CD14-positive monocyte (primary cell): Measurements from ENCODE around the gene SUMO3. TPM values are rescaled to one million over a fixed set of nuclear protein-coding genes. Genes with fewer than 3 reads are reported as not detected.
A peak's percentile ranks its signal among the peaks of the same experiment; 100 is the strongest.

Experiments
- DNase-seq, 3 donors: peaks; one replicate each; pipeline ENCODE4 v3.0.0-alpha.2; 2011 to 2022
- H2AFZ ChIP-seq: 2 replicates; pipeline ENCODE4 v1.6.0; 2012; ENCODE audit warnings: mild to moderate bottlenecking, low read depth, low read length, inconsistent platforms; ENCODE audit not compliant: insufficient read depth, poor library complexity, severe bottlenecking
- H3K27ac ChIP-seq, 2 donors: 1 replicate in 1 of 2; 2 replicates in 1 of 2; pipeline ENCODE4 v1.5.1; 2012 to 2013; ENCODE audit warnings: low read length in 2 of 2, control low read depth in 1 of 2, inconsistent platforms in 1 of 2, low read depth in 1 of 2, mild to moderate bottlenecking in 1 of 2
- H3K27me3 ChIP-seq, 2 donors: one replicate each; pipeline versions ENCODE4 v1.6.0 to v1.6.1; 2011 to 2013; ENCODE audit warnings: low read length in 2 of 2; ENCODE audit not compliant: control insufficient read depth in 2 of 2, insufficient read depth in 2 of 2
- H3K36me3 ChIP-seq, 2 donors: replicated peaks in 1 of 2; 1 replicate in 1 of 2; 2 replicates in 1 of 2; pipeline versions ENCODE4 v1.5.1 to v1.6.1; 2012 to 2013; ENCODE audit warnings: low read length in 2 of 2, control low read depth in 1 of 2, inconsistent platforms in 1 of 2, mild to moderate bottlenecking in 1 of 2; ENCODE audit not compliant: insufficient read depth in 2 of 2, control insufficient read depth in 1 of 2
- H3K4me1 ChIP-seq, 2 donors: 1 replicate in 1 of 2; 2 replicates in 1 of 2; pipeline versions ENCODE4 v1.5.1 to v1.6.1; 2012 to 2013; ENCODE audit warnings: low read length in 2 of 2, control low read depth in 1 of 2, inconsistent platforms in 1 of 2, mild to moderate bottlenecking in 1 of 2, moderate library complexity in 1 of 2; ENCODE audit not compliant: insufficient read depth in 2 of 2, control insufficient read depth in 1 of 2
- H3K4me2 ChIP-seq: replicated peaks from 2 replicates; pipeline ENCODE3; 2012; ENCODE audit warnings: low read length, moderate library complexity, mild to moderate bottlenecking; ENCODE audit not compliant: poor library complexity, severe bottlenecking; ENCODE audit errors: extremely low read depth
- H3K4me3 ChIP-seq, 3 experiments: fragments of 200-600 bp in 1 of 3; sonication (generic) in 1 of 3; replicated peaks in 1 of 3; 1 replicate in 2 of 3; 2 replicates in 1 of 3; pipeline ENCODE4 v1.5.1; 2011 to 2013; ENCODE audit warnings: low read length in 3 of 3, mild to moderate bottlenecking in 3 of 3, control low read depth in 2 of 3, low read depth in 2 of 3, inconsistent platforms in 1 of 3, moderate library complexity in 1 of 3
- H3K79me2 ChIP-seq: 2 replicates; pipeline ENCODE4 v1.6.0; 2012; ENCODE audit warnings: mild to moderate bottlenecking, control low read depth, inconsistent platforms, low read length, moderate library complexity; ENCODE audit not compliant: insufficient read depth
- H3K9ac ChIP-seq: 2 replicates; pipeline ENCODE4 v1.6.0; 2017; ENCODE audit warnings: low read length, mild to moderate bottlenecking; ENCODE audit not compliant: insufficient read depth, poor library complexity, severe bottlenecking
- H3K9me3 ChIP-seq, 2 donors: replicated peaks in 1 of 2; 1 replicate in 1 of 2; 2 replicates in 1 of 2; pipeline versions ENCODE4 v1.5.1 to v1.6.1; 2012 to 2013; ENCODE audit warnings: low read length in 2 of 2, control low read depth in 1 of 2; ENCODE audit not compliant: control insufficient read depth in 1 of 2, insufficient read depth in 1 of 2
- H4K20me1 ChIP-seq: 2 replicates; pipeline ENCODE4 v1.6.0; 2012; ENCODE audit warnings: mild to moderate bottlenecking, low read length, control low read depth, moderate library complexity; ENCODE audit not compliant: insufficient read depth
- H3K27ac Mint-ChIP-seq, 7 donors: one replicate each; pipeline ENCODE4 v1.8.0; 2020; ENCODE audit warnings: mild to moderate bottlenecking in 7 of 7, mixed read lengths in 7 of 7, moderate library complexity in 6 of 7, inconsistent platforms in 2 of 7
- H3K27me3 Mint-ChIP-seq, 3 donors: one replicate each; pipeline ENCODE4 v1.8.0; 2021 to 2022; ENCODE audit warnings: low read depth in 3 of 3, mild to moderate bottlenecking in 3 of 3, mixed read lengths in 3 of 3, moderate library complexity in 3 of 3, inconsistent platforms in 1 of 3
- H3K36me3 Mint-ChIP-seq, 2 donors: one replicate each; pipeline ENCODE4 v1.8.0; 2020; ENCODE audit warnings: mixed read lengths in 2 of 2, inconsistent platforms in 1 of 2, mild to moderate bottlenecking in 1 of 2
- H3K4me1 Mint-ChIP-seq: one replicate; pipeline ENCODE4 v1.8.0; 2020; ENCODE audit warnings: mild to moderate bottlenecking, mixed read lengths
- H3K4me3 Mint-ChIP-seq, 2 donors: one replicate each; pipeline ENCODE4 v1.8.0; 2020; ENCODE audit warnings: mild to moderate bottlenecking in 2 of 2, mixed read lengths in 2 of 2, moderate library complexity in 1 of 2
- H3K9me3 Mint-ChIP-seq, 7 donors: one replicate each; pipeline ENCODE4 v1.8.0; 2020 to 2022; ENCODE audit warnings: mixed read lengths in 7 of 7, mild to moderate bottlenecking in 6 of 7, moderate library complexity in 6 of 7, inconsistent platforms in 2 of 7
- CTCF ChIP-seq: fragments of 200-600 bp; IDR thresholded peaks from one replicate; pipeline ENCODE4 v1.8.0; 2022; ENCODE audit warnings: antibody characterized with exemption, mild to moderate bottlenecking
- WGBS: methylation state at CpG from one replicate; pipeline ENCODE4 v1.1.5; 2013; ENCODE audit warnings: missing lambda C conversion rate; ENCODE audit not compliant: insufficient coverage; 5-methylcytosine and 5-hydroxymethylcytosine counted together
- intact Hi-C, 2 donors: fragments of 100-400 bp; cut with micrococcal nuclease; formaldehyde crosslinking; loops; one replicate each; pipeline versions ENCODE4 v1.15.0 to v1.15.1; 2023
- polyA plus RNA-seq, 3 donors: library from polyadenylated mRNA; depleted of rRNA in 1 of 3; unstranded in 2 of 3; stranded (reverse) in 1 of 3; fragments of 300-500 nt in 2 of 3; fragments of >200 nt in 1 of 3; fragmentation: Illumina TruSeq in 2 of 3; gene quantifications; 1 replicate in 2 of 3; 2 replicates in 1 of 3; pipeline ENCODE4 v1.2.3, GENCODE V29; 2012 to 2021

SUMO3 gene
- polyA plus RNA-seq, 3 donors: 70.9 to 112 (median 109) TPM

GRCh38 chr21:44819283-44820243 lies 1.7 kb upstream of the SUMO3 start:
- Histone ChIP-seq H3K4me1 (peaks cover 11 to 25% of the 10 kb centered on the region in 2 donors), H4K20me1 (peaks cover 30% of the 10 kb centered on the region), H3K9ac (no peak overlapping the region), H3K27me3 (no peaks in the 10 kb centered on the region), H3K27ac (no peak overlapping the region), H3K4me3 (no peak overlapping the region), H2AFZ (no peak overlapping the region), H3K4me2 (no peak overlapping the region), H3K79me2 (peaks cover 30% of the 10 kb centered on the region), H3K36me3 (no peaks in the 10 kb centered on the region), H3K9me3 (peaks cover 29 to 44% of the 10 kb centered on the region in 2 donors)
- Mint-ChIP-seq H3K4me1 (peaks cover 23% of the 10 kb centered on the region), H3K27ac (peak overlapping the region in 6 of 7 donors; percentile 28 to 78 (median 57)), H3K4me3 (peak overlapping the region in 1 of 2 donors; percentile 43), H3K9me3 (peaks cover 21 to 54% (median 49%) of the 10 kb centered on the region in 7 donors), H3K27me3 (peaks cover 3 to 7% (median 3%) of the 10 kb centered on the region in 3 donors), H3K36me3 (peaks cover 0 to 11% of the 10 kb centered on the region in 2 donors)
- over 99% methylated on average over 33 of the region's 33 CpGs for WGBS
- no peak for DNase-seq
- intact Hi-C loops: loop anchor here (2.0 to 10.0 kb wide), 9 partner anchors 38 to 818 kb away; partner anchors contain the start of genes CFAP410 (in 2 of the 2), PTTG1IP (in 2 of the 2) and LRRC3 (in 1 of the 2)
- TF ChIP-seq CTCF: no peak

DNA sequence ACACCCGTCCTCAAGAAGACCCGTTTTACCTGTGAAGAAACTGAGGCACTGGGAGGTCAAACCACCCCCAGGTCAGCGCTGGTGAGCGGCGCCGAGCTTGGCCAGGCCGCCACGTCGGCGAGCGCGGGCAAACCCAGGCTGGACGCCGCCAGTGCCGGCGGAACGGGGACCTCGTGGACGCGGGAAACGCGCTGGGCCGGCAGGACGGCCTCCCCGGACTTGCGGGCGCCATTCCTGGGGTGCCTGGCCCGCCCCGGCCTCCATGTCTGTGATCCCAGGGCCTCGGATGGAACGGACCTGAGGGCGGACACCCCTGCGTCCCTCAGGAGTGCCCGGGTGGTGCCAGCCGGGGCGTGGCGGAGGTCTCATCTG lies 764 bp upstream of the SUMO3 start:
- intact Hi-C loops: loop anchor here (2.0 to 10.0 kb wide), 8 partner anchors 54 to 819 kb away; partner anchors contain the start of genes CFAP410 (in 2 of the 2), PTTG1IP (in 2 of the 2) and LRRC3 (in 1 of the 2)
- H4K20me1 ChIP-seq: peaks cover 40% of the 10 kb centered on the region
- peak overlapping the region; percentile 39 to 60 for H3K4me3 Mint-ChIP-seq
- H3K4me1 Mint-ChIP-seq: peaks cover 23% of the 10 kb centered on the region
- peak overlapping the region in 3 of 7 donors; percentile 50 to 78 (median 51) for H3K27ac Mint-ChIP-seq
- H3K4me2 ChIP-seq: peak overlapping the region; percentile 89
- peak overlapping the region; percentile 83 for H2AFZ ChIP-seq
- 55% methylated on average over 36 of the region's 37 CpGs for WGBS
- peak overlapping the region; percentile 39 to 79 (median 70) for H3K4me3 ChIP-seq
- no peaks in the 10 kb centered on the region for H3K27me3 ChIP-seq
- H3K9me3 Mint-ChIP-seq: peaks cover 19 to 47% (median 43%) of the 10 kb centered on the region in 7 donors
- H3K36me3 Mint-ChIP-seq: peaks cover under 1 to 19% of the 10 kb centered on the region in 2 donors
- peak overlapping the region; percentile 95 for H3K9ac ChIP-seq
- peak overlapping the region in 1 of 2 donors; percentile 91 for H3K27ac ChIP-seq
- peaks cover 40% of the 10 kb centered on the region for H3K79me2 ChIP-seq
- TF ChIP-seq CTCF: no peak
- peaks cover 3 to 7% (median 3%) of the 10 kb centered on the region in 3 donors for H3K27me3 Mint-ChIP-seq
- H3K4me1 ChIP-seq: peaks cover 11 to 25% of the 10 kb centered on the region in 2 donors
- no peak for DNase-seq
- H3K36me3 ChIP-seq: peaks cover 5 to 8% of the 10 kb centered on the region in 2 donors
- peaks cover 26 to 36% of the 10 kb centered on the region in 2 donors for H3K9me3 ChIP-seq
